Stimulated activated CD4-positive, alpha-beta T cell treated with anti-CD3 and anti-CD28 coated beads, Interleukin-12 subunit alpha, Interleukin-12 subunit beta, amount 100 ng/mL, for 4 hours (primary cell): ENCODE results near the gene CASKIN1.
"Not testable (repeated sequence)": the region's sequence is repeated elsewhere in the genome, so short reads cannot be mapped to it uniquely, and the experiment has no call there.

Source experiments
- DNase-seq: peaks from one replicate; pipeline ENCODE4 v3.0.0-alpha.2; 2020

Gene CASKIN1

GRCh38 chr16:2196162-2196980, at the start of gene CASKIN1:
Gene CASKIN1, minus strand, starts transcription at chr16:2196605. Its CDS starts 173 bp downstream, at chr16:2196432.
- DNase-seq: no peak

GRCh38 chr16:2244926-2245795, 48.8 kb upstream of the CASKIN1 start:
- no peak for DNase-seq

- no peak for DNase-seq
These were observed 47.9 kb upstream of the CASKIN1 start for GRCh38 chr16:2244301-2244700.

- no peak for DNase-seq
These were observed 47.4 kb upstream of the CASKIN1 start for GRCh38 chr16:2243781-2244180.

- no peak for DNase-seq
These were observed 46.7 kb upstream of the CASKIN1 start for GRCh38 chr16:2243031-2243528.

GRCh38 chr16:2242598-2242997, 46.2 kb upstream of the CASKIN1 start:
- no peak for DNase-seq

GRCh38 chr16:2240331-2240730, 43.9 kb upstream of the CASKIN1 start:
- not testable (repeated sequence) for DNase-seq

GRCh38 chr16:2238838-2239675, 42.7 kb upstream of the CASKIN1 start:
- no peak for DNase-seq

GRCh38 chr16:2238150-2238837, 41.9 kb upstream of the CASKIN1 start:
- no peak for DNase-seq

GRCh38 chr16:2237493-2238149, 41.2 kb upstream of the CASKIN1 start:
- DNase-seq: no peak

GRCh38 chr16:2237102-2237482, 40.7 kb upstream of the CASKIN1 start:
- no peak for DNase-seq

GRCh38 chr16:2236337-2237101, 40.1 kb upstream of the CASKIN1 start, which contains the start of gene DNASE1L2:
Gene DNASE1L2, plus strand, starts transcription at chr16:2236444. Its CDS starts 373 bp downstream, at chr16:2236817.
- no peak for DNase-seq

GRCh38 chr16:2235695-2236336, 39.4 kb upstream of the CASKIN1 start:
- DNase-seq: no peak

GRCh38 chr16:2235234-2235651, 38.8 kb upstream of the CASKIN1 start:
- no peak for DNase-seq

GRCh38 chr16:2234813-2235170, 38.4 kb upstream of the CASKIN1 start:
- DNase-seq: no peak

- no peak for DNase-seq
These were observed 37.7 kb upstream of the CASKIN1 start for GRCh38 chr16:2233872-2234812.

- no peak for DNase-seq
These were observed 36.8 kb upstream of the CASKIN1 start for GRCh38 chr16:2233046-2233775.
